GM21717 (cell line): ENCODE measurements around the gene SCMH1.
"Not testable (repeated sequence)": the region's sequence is repeated elsewhere in the genome, so short reads cannot be mapped to it uniquely, and the experiment has no call there.

Experiments
- ATAC-seq: cut with Tn5 transposase; IDR thresholded peaks from one replicate; pipeline ENCODE4 v1.9.1; 2021; ENCODE audit warnings: mild to moderate bottlenecking, moderate library complexity; ENCODE audit not compliant: unreplicated experiment

The SCMH1 gene

DNA sequence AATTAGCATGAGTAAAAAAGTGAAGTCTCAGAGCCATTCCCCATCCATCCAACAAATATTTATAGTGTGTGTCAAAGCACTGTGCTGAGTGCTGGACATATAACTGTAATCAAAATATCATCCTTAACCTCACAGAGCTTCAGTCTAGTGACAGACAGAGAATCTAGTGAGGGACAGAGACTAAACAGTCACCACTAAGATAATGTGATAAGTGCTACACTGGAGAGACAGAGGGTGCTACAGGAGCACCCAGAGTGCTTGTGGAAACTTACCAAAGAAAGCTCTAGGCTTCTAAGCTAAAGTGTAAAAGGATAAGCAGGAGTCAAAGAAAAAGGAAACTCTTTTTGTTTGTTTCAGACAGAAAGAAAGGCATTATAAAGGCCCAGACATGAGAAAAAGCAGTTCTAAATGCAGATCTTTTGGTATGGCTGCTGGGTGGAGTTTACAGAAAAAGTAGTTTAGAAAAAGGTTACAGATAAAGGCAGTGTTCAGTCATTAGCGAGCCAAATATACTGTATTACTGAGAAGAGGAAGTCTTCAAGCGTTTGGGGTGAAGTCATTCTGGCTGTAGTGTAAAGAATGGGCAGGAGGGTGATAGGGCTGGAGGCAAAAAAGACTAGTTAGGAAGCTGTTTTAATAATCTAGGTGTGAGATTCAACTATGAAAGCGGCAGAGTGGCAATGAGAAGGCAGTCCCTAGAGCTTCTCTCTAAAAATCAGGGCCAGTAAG lies 83.8 kb downstream of the SCMH1 start:
- no peak for ATAC-seq

DNA sequence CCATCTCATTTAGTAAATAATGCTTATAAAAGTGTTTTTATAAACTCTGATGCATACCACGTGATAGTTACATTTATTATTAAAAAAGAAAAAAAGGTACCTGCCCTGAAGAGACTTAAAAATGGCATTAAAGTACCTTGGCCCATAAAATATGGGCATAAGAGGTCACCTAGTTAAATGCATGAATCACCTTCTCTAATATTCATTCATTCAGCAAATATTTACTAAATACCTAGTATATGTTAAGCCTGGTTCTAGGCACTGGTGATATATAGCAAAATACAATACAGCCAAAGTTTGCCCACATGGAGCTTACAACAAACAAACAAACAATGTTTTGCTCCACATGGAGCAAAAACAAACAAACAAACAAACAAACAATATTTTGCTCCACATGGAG lies 87.0 kb downstream of the SCMH1 start:
- ATAC-seq, result no peak

DNA sequence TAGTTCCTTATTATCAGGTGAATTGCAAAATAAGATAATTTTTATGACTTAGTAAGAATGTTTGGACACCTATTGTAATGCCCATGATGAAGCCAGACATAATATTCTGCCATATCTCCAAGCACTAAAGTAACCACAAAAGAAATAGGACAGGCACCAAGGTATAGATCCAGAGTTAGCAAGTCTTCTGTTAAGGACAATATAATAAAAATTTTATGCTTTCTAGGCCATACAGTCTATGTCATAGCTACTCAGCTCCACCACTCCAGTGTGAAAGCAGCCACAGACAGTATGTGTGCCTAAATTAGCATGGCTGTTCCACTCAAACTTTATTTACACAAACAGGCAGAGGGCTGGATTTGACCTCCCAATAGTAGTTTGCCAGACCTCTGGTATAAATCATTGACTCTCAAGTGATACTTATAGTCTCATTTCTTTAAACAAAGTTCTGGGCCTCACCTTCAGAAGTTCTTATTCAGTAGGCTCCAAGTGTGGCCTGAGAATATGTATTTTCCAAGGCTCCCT lies 88.3 kb downstream of the SCMH1 start:
- ATAC-seq, result no peak

DNA sequence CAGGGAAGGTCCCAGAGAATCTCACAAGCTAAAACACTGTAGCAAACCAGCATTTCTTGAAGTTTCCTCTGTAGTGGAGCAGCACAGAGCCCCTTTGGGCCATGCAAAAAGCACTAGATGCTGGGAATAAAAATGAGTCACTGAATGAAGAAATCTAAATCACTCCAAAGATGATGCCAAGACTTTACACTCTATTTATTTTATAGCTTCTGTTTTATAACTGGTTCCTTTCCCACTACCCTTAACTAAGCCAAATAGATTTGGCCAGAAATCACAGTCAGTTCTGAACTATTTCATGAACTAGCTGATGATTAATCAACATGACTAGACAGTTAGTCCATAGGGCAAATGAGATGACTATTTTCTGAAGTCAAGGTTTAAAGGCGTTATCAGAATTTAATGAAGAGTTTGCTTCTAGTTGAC lies 89.5 kb downstream of the SCMH1 start:
- ATAC-seq, result no peak

DNA sequence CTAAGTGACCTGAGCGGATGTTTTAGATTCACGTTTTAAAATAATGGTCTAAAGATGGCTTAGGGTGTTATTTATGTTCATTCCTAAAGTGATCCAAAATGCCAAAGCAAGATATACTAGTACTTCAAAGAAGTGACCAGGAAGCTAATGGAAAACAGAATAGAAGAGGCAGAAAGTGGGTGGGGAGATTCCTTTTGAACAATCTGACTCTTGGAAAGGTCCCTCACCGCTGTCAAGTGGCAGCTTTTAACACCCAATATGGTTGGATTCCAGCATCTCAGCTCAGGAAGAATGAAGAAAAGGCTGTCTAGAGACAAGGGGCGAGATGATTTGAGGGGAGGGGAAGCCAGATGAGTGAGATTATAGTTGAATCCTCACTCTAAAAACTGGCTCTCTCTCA lies 90.3 kb downstream of the SCMH1 start:
- no peak for ATAC-seq

DNA sequence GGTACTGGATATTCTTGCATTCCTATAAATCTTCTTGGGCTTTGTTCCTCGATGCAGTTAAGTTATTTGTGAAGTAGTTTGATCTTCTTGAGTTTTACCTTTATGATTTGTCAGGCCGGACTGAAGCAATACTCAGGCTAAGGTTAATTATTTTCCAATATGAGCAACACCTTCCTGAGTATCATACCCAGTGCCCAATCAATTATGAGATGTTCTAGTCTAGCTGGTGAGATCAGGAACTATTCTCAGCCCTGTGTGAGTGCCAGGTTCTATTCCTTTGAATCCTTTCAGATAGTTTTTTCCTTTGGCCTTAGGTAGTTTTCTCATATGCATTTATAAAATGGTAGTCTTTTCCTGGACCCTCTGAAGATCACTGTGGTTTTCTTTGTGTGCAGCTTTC lies 92.5 kb downstream of the SCMH1 start:
- no peak for ATAC-seq

DNA sequence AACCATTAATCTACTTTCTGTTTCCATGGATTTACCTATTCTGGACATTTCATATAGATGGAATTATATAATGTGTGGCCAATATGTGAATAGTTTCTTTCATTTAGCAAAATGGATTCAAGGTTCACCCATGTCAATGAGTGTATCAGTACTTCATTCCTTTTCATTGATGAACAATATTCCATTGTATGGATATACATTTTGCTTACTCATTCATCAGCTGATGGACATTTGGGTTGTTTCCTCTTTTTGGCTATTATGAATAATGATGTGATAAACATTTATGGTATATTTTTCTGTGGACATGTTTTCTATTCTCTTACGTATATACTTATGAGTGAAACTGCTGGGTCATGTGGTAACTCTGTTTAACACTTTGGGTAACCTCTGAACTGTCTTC lies 97.8 kb downstream of the SCMH1 start:
- no peak for ATAC-seq

DNA sequence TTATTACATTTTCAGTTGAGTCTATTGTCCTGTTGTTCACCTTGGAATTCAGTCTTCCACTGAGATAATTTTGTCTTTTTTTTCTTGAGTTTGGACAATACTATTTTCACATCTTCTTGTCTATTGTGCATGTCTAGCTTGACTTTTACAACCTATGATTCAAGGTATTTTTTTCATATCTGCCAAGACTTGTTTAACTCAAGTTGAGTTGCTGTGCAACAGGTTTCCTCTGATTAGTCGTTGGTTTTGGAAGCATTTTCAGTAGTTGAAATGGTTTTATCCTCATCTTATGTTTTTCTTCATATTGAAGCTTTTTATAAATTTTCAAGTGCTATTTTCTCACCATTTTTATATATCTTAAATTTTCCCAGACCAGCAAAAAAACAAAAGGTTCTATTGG lies 103.6 kb downstream of the SCMH1 start:
- no peak for ATAC-seq

DNA sequence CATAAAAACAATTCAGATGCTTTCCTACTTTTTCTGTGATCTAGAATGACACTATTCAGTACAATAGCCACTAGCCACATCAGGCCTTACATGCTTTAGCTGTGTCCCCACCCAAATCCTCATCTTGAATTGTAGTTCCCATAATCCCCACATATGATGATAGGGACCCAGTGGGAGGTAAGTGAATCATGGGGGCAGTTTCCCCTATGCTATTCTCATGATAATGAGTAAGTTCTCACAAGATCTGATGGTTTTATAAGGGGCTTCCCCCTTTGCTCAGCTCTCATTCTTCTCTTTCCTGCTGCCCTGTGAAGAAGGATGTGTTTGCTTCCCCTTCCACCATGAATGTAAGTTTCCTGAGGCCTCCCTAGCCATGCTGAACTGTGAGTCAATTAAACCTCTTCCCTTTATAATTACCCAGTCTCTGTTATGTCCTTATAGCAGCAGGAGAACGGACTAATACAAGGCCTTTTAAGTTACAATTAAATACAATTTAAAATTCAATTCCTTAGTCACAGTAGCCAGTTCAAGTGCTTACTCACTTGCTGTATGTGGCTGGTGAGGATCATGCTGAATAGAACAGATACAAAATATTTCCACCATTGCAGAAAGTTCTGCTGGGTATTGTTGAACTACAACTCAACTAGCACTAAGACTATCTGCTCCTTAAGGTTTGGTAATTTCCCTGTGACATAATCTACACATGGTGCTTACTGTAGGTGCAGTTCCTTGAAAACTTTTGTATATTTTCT lies 106.7 kb downstream of the SCMH1 start:
- ATAC-seq, result no peak

DNA sequence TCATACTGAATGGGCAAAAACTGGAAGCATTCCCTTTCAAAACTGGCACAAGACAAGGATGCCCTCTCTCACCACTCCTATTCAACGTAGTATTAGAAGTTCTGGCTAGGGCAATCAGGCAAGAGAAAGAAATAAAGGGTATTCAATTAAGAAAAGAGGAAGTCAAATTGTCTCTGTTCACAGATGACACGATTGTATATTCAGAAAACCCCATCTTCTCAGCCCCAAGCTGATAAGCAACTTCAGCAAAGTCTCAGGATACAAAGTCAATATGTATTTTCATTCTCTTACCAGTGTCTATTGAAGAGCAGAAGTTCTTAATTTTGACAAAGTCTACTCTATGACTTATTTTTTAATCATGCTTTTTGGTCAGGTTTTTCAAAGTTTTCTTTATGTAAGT lies 107.8 kb downstream of the SCMH1 start:
- not testable (repeated sequence) for ATAC-seq

DNA sequence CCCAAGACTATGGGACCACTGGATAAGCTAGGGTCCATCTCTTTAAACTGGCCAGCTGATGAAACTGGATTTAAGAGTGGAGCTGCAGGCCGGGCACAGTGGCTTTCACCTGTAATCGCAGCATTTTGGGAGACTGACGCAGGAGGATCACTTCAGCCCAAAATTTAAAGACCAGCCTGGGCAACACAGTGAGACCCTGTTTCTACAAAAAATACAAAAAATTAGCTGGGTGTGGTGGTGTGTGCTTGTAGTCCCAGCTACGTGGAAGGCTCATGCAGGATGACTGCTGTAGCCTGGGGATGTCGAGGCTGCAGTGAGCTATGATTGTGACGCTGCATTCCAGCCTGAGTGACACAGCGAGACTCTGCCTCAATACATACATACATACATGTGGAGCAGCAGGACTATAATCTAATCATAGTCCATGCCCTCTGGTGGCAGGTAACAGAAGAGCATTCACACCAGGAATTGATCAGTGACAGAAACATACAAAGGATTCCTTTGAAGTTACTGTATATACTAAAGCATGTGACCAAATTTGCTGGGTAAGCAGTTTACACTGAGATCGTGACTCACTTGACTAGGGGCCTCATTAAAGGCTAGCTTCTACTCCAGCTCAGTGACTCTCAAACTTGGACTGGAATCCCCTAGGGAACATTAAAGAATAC lies 119.1 kb downstream of the SCMH1 start:
- ATAC-seq, result no peak

DNA sequence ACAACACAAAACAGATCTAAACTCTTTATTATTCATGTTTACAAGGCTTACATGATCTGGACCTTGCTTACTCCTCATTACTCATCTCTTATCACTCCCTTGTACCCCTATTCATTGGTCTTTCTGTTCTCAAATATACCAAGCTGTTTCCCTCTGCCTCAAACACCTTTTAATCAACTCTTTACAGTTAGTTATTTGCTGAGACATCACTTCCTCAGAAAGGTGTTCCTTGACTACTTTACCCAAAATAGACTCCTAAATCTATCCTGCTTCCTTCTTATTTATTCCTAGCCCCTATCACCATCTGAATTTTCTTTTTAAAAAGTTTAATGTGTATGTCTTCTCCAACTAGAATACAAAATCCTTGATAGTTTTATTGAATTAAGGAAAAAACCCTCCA lies 120.0 kb downstream of the SCMH1 start:
- no peak for ATAC-seq

DNA sequence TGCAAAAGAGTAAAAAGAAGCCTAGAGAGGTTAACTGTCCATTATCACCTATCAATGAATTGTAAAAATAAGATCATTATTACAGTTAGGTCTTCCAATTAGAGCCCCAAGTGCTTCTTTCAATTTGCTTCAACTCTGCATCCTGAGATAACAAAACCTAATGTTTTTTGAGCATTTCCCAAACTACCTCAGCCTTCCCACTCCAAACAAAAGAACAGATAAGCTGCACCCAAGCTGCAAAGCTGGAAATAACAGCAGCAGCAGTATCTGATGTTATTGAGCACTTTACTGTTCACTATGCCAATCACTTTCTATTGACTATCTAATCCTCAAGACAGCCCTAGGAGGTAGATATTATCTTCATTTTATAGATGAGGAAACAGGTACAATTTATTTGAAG lies 123.5 kb downstream of the SCMH1 start:
- no peak for ATAC-seq

DNA sequence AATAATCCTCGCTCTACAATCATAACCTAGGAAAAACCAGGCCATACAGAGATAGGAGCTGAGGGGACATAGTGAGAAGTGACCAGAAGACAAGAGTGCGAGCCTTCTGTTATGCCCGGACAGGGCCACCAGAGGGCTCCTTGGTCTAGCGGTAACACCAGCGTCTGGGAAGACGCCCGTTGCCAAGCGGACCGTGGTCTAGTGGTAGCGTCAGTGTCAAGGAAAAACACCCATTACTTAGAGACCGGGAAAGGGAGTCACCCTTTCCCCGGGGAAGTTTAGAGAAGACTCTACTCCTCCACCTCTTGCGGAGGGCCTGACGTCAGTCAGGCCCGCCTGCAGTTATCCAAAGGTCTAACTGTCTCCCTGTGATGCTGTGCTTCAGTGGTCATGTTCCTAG lies 124.9 kb downstream of the SCMH1 start:
- ATAC-seq, result not testable (repeated sequence)

DNA sequence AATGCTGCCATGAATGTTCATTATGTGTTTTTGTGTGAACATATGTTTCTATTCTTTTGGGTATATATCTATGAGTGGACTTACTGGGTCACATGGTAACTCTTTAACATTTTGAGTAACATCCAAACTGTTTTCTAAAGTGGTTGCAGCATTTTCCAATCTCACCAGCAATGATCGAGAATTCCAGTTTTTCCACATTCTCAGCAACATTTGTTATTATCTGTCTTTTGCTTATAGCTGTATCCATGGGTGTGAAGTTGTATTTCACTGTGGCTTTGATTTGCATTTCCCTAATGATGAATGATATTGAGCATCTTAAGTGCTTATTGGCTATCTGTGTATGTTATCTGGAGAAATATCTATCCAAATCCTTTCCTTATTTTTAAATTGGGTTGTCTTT lies 131.4 kb downstream of the SCMH1 start:
- ATAC-seq, result no peak

DNA sequence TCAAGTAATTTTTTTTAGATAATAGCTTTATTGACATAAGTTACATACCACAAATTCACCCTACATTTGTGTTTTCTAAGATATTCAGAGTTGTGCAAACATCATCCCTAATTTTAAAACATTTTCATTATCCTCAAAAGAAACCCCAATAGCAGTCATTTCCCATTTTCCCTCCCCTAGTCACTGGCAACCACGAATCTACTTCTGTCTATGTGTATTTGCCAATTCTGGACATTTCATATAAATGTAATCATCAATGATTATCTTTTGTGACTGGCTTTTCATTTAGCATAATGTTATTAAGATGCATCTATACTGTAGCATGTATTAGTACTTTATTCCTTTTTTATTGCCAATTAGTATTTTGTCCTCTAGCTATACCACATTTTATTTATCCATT lies 131.8 kb downstream of the SCMH1 start:
- ATAC-seq, result no peak

DNA sequence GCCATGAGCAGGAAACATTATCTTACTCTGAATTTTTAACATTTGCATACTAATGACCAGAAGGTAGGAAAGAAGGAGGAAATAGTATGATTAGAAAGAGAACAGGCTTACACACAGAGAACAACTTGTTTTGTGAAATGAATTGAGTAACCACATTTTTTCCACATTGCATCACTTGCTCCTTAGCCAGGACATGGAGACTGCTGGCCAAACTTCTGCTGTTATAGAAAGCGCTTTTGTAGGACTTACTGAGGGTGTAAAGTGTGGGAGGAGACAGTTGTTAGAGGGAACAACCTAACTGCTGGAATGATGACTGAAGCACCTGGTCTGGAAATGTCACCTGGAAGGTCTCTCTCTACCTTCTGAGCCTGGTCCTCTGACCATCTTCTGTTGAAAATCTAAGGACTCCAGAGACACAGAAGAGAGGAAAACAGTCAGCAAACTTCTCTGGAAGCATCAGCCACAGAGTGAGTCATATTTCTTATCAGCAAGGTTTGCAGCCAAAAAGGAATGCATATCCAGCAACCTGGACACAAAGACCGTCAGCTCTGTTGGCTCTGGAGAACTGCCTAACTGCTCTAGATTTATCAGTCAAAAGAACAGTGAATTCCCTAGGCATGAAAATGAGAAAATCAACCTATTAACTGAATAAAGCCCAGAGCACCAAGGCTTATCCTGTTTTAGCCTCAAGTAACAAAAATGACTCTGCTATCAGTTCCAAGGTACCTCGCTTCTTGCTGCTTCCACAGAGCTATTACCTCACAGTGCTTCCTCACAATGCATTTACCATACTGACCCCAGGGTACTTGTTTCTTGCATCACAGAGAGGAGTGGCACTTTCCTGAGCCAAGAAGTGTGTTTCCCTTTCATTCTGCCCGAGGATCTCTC lies 132.6 kb downstream of the SCMH1 start:
- ATAC-seq, result no peak

DNA sequence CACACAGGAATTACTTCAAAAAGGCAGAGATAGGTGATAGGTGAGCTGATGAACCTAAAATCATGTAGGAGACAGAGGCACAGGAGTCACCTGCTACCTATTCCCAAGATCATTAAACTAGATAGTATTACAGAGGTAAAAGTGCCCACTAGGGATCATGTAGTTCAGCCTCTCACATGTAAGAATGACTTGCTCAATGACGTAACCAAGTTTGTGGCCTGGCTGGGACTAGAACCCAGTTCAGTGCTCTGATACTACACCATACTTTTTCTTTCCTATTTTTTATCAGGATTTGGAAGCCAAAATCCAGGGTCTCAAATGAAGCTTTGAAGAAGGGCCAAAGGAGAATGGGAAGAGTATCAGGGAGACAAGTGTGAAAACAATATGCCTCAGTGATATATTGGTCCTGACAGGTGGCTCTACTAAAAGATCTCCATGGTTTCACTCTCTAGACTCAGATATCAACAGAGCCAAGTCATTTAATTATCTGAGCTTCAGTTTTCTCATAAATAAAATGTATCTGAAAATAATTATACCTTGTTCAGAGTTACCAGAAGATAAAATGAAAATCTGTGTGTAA lies 133.3 kb downstream of the SCMH1 start:
- no peak for ATAC-seq

DNA sequence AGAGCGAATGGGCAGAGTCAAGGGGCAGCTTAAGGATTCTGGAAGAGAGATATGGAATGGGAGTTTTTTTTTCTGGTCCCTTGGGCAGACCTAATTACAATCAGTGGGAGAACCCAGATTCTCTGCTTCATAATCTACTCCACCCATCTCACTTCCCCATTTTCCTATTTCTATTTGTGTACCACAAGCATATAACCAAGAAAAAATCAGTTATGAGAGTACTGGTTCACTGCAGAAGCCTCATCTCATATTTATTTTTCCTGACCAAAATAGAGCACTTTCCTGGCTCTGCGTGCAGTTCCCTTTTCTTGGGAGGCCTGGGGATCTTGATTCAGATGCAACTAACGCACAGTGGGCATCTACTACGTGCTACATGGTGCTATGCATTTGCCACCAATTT lies 138.3 kb downstream of the SCMH1 start:
- no peak for ATAC-seq

DNA sequence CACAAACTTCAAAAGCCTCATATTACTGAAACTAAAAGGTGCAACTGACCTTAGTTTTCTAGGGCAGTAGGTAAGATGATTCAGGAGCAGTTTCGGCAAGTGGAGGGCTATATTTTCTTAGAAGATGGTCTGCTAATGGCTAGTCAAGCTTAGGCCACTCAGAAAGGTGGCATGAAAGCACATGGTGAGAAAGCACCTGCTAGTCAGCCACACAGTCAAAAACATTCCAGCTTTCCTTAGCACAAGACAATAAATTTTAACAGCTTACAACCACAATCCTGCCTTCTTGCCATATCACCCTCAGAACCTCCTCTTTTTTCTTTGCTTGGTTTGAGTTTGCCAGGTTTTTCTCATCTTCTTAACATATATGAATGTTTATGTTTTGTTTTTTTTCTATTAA lies 139.5 kb downstream of the SCMH1 start:
- no peak for ATAC-seq
